Measurements from ENCODE around the gene SELENON.

SELENON gene

GRCh38 chr1:25796811-25797458, 3.1 kb upstream of the SELENON start:
- CTCF ChIA-PET = interaction anchor here (0.7 to 3.4 kb wide), 15 partner anchors 9 to 543 kb away, joined by 3 to 32 read pairs (median 5); partner anchors contain the start of gene MTFR1L
- peaks cover 0 to 7% of the 10 kb centered on the region in 2 experiments; a peak in 2 of 3 replicates for H3K36me3 ChIP-seq (ENCODE audit: control insufficient read depth in 2 of 2, insufficient read depth in 1 of 2, low read length in 2 of 2)
- POLR2A ChIA-PET = interaction anchor here (0.6 kb wide), 1 partner anchor 42 kb away, joined by 3 read pairs; no protein-coding TSS in a partner anchor
- no peaks in the 10 kb centered on the region for H3K9me3 ChIP-seq (ENCODE audit: control insufficient read depth, insufficient read depth, low read depth, low read length)
- 0 out of 2 replicates have a peak, but pooled peaks cover 2% of the 10 kb centered on the region for H3K4me1 ChIP-seq (ENCODE audit: control insufficient read depth, insufficient read depth, low read length)
- H3K27ac ChIP-seq (ENCODE audit: extremely low read depth, low read depth, low read length) = no peak overlapping the region
- no peak overlapping the region for H3K4me3 ChIP-seq (ENCODE audit: low read depth, low read length)
- peak; percentile 72 for TF ChIP-seq SP7 (tag by site-specific recombination; IDR thresholded peaks at IDR 0.05)
- TF ChIP-seq ZNF23 (tag by site-specific recombination; IDR thresholded peaks at IDR 0.05; ENCODE audit: borderline replicate concordance) = no peak
- TF ChIP-seq ZEB2 (tag by site-specific recombination; IDR thresholded peaks at IDR 0.05) = no peak
- TF ChIP-seq ZBTB26 (tag by site-specific recombination; optimal IDR thresholded peaks at IDR 0.05) = peak; percentile 52
- no peak for TF ChIP-seq YY1 (tag by site-specific recombination; IDR thresholded peaks at IDR 0.05)
- no peak for TF ChIP-seq ZNF341 (tag by site-specific recombination; IDR thresholded peaks at IDR 0.05; ENCODE audit: low read depth)
- TF ChIP-seq CTCF (tag by site-specific recombination; IDR thresholded peaks at IDR 0.05) = peak; percentile 82
- TF ChIP-seq GLIS2 (tag by site-specific recombination; IDR thresholded peaks at IDR 0.05) = peak; percentile 46
- TF ChIP-seq HIC1 (tag by site-specific recombination; IDR thresholded peaks at IDR 0.05) = no peak
- TF ChIP-seq ZNF449 (tag by site-specific recombination; IDR thresholded peaks at IDR 0.05) = no peak
- 0 out of 2 replicates have a peak, but pooled peaks have one; percentile 26 for TF ChIP-seq SCRT2 (tag by site-specific recombination; IDR thresholded peaks at IDR 0.05)
- TF ChIP-seq ZNF548 (tag by site-specific recombination; IDR thresholded peaks at IDR 0.05) = no peak
- 0 out of 2 replicates have a peak, but pooled peaks have one; percentile 16 for TF ChIP-seq GLIS1 (tag by site-specific recombination; IDR thresholded peaks at IDR 0.05)
- TF ChIP-seq PRDM1 (tag by site-specific recombination; IDR thresholded peaks at IDR 0.05) = peak; percentile 62; the same call in 1 of the 2 replicates
- TF ChIP-seq ZNF629 (tag by site-specific recombination; IDR thresholded peaks at IDR 0.05) = 0 out of 2 replicates have a peak, but pooled peaks have one; percentile 16
- TF ChIP-seq ZNF202 (tag by site-specific recombination; IDR thresholded peaks at IDR 0.05; ENCODE audit: borderline replicate concordance) = no peak
- peak; percentile 98 for TF ChIP-seq ZSCAN4 (tag by site-specific recombination; IDR thresholded peaks at IDR 0.05)
- no peak for TF ChIP-seq ZNF18 (tag by site-specific recombination; IDR thresholded peaks at IDR 0.05)
- TF ChIP-seq ZNF654 (tag by site-specific recombination; IDR thresholded peaks at IDR 0.05; ENCODE audit: low read depth) = peak; percentile 83
- TF ChIP-seq TRIM28 (IDR thresholded peaks at IDR 0.05; ENCODE audit: borderline replicate concordance, low read length) = peak; percentile 64; the same call in 1 of the 2 replicates
- TF ChIP-seq IKZF3 (tag by site-specific recombination; IDR thresholded peaks at IDR 0.05) = peak; percentile 94
- no peak for TF ChIP-seq ZNF174 (tag by site-specific recombination; IDR thresholded peaks at IDR 0.05)
- TF ChIP-seq ZNF366 (tag by site-specific recombination; conservative IDR thresholded peaks at IDR 0.05) = peak; percentile 42; the same call in 1 of the 2 replicates
- TF ChIP-seq PRDM10 (tag by site-specific recombination; IDR thresholded peaks at IDR 0.05) = peak; percentile 51

Data from HEK293 (cell line).